ENCODE results near the gene TMEM225. TPM values are rescaled to one million over a fixed set of nuclear protein-coding genes. Genes with fewer than 3 reads are reported as not detected.

TMEM225 gene
- not detected for polyA plus RNA-seq (2013, experiment 1 of 2)
- not detected for polyA plus RNA-seq (2013, experiment 2 of 2)

GRCh38 chr11:123885570-123885969 lies at the start of gene TMEM225:
Gene TMEM225 (minus strand): TSS chr11:123885670. CDS start chr11:123885425, 245 bp downstream.
- Histone ChIP-seq H3K18ac (ENCODE audit: low read length) (no peak within 1 kb of the TSS), H3K23ac (ENCODE audit: low read length) (no peak within 1 kb of the TSS), H3K79me1 (ENCODE audit: low read length) (no peaks in the 10 kb centered on the region), H2BK5ac (ENCODE audit: low read length) (no peak within 1 kb of the TSS), H3K4me2 (ENCODE audit: low read length) (no peak within 1 kb of the TSS), H4K8ac (ENCODE audit: low read depth, low read length) (no peak within 1 kb of the TSS), H3K36me3 (ENCODE audit: control insufficient read depth, insufficient read depth, low read length) (no peaks in the 10 kb centered on the region), H3K79me2 (ENCODE audit: control insufficient read depth, insufficient read depth, low read length) (no peaks in the 10 kb centered on the region), H2BK15ac (replicated peaks; ENCODE audit: low read depth) (no peak within 1 kb of the TSS), H3K4me1 (ENCODE audit: control insufficient read depth, low read depth, low read length) (no peaks in the 10 kb centered on the region), H3K9ac (ENCODE audit: low read length) (no peak within 1 kb of the TSS), H4K5ac (ENCODE audit: low read length) (no peak within 1 kb of the TSS), H3K56ac (ENCODE audit: low read length) (no peak within 1 kb of the TSS), H2BK120ac (ENCODE audit: low read depth, low read length) (no peak within 1 kb of the TSS), H3K27me3 (ENCODE audit: insufficient read depth, low read length, poor library complexity) (no peaks in the 10 kb centered on the region), H3K4me3 (ENCODE audit: low read length) (no peak within 1 kb of the TSS), H2AK5ac (ENCODE audit: low read length) (no peak within 1 kb of the TSS), H3K27ac (ENCODE audit: low read depth, low read length) (no peak within 1 kb of the TSS), H3K4ac (ENCODE audit: low read depth, low read length) (no peak within 1 kb of the TSS)
- no CpG with 5 or more reads among the region's 3 CpGs for WGBS (ENCODE audit: extremely low coverage, insufficient coverage, low lambda C conversion rate)
- no peak for DNase-seq

DNA sequence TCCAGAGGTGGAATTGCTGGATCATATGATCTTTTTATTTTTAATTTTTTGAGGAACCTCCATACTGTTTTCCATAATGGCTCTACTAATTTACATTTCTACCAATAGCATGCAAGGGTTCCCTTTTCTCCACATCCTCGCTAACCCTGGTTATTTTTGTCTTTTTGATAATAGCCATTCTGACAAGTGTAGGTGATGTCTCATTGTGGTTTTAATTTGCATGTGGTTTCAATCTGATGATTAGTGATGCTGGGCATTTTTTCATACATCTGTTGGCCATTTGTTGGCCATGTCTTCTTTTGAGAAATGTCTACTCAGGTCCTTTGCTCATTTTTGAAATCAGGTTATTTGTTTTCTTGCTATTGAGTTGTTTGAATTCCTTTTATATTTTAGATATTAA lies 38.6 kb upstream of the TMEM225 start:
- Histone ChIP-seq H3K9ac (ENCODE audit: low read length) (no peak overlapping the region), H3K4me3 (ENCODE audit: low read length) (no peak overlapping the region), H2BK5ac (ENCODE audit: low read length) (no peak overlapping the region), H3K4me1 (ENCODE audit: control insufficient read depth, low read depth, low read length) (no peaks in the 10 kb centered on the region), H2BK120ac (ENCODE audit: low read depth, low read length) (no peak overlapping the region), H3K79me1 (ENCODE audit: low read length) (no peaks in the 10 kb centered on the region), H3K4ac (ENCODE audit: low read depth, low read length) (no peak overlapping the region), H3K36me3 (ENCODE audit: control insufficient read depth, insufficient read depth, low read length) (no peaks in the 10 kb centered on the region), H3K4me2 (ENCODE audit: low read length) (no peak overlapping the region), H3K27me3 (ENCODE audit: insufficient read depth, low read length, poor library complexity) (no peaks in the 10 kb centered on the region), H3K79me2 (ENCODE audit: control insufficient read depth, insufficient read depth, low read length) (no peaks in the 10 kb centered on the region), H4K5ac (ENCODE audit: low read length) (no peak overlapping the region), H2AK5ac (ENCODE audit: low read length) (no peak overlapping the region), H3K23ac (ENCODE audit: low read length) (no peak overlapping the region), H3K56ac (ENCODE audit: low read length) (no peak overlapping the region), H3K27ac (ENCODE audit: low read depth, low read length) (no peak overlapping the region), H3K18ac (ENCODE audit: low read length) (no peak overlapping the region), H2BK15ac (replicated peaks; ENCODE audit: low read depth) (no peak overlapping the region), H4K8ac (ENCODE audit: low read depth, low read length) (no peak overlapping the region)
- DNase-seq = no peak
- no CpG with 5 or more reads among the region's 1 CpG for WGBS (ENCODE audit: extremely low coverage, insufficient coverage, low lambda C conversion rate)

DNA sequence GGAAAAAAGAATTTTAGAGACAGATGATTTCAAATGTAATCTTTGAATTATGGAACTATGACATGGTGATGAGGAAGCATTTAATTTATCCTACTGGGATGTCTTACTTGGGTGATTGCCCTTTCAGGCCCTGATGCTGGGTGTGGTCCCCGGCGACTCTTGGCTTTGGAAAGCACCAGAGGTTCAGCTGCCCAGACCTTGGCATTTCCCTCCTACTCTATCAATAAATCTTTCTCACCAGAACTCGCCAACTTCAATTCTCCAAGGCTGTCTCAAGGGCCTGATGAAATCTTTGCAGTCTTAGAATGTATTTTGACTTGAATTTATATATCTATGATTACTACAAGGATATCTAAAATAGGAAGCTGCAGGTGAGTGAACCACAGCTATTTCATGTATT lies 35.5 kb upstream of the TMEM225 start:
- WGBS (ENCODE audit: extremely low coverage, insufficient coverage, low lambda C conversion rate) = no CpG with 5 or more reads among the region's 3 CpGs
- Histone ChIP-seq H3K79me2 (ENCODE audit: control insufficient read depth, insufficient read depth, low read length) (no peaks in the 10 kb centered on the region), H3K4me2 (ENCODE audit: low read length) (no peak overlapping the region), H3K18ac (ENCODE audit: low read length) (no peak overlapping the region), H2BK15ac (replicated peaks; ENCODE audit: low read depth) (no peak overlapping the region), H3K79me1 (ENCODE audit: low read length) (no peaks in the 10 kb centered on the region), H3K4me1 (ENCODE audit: control insufficient read depth, low read depth, low read length) (no peaks in the 10 kb centered on the region), H3K56ac (ENCODE audit: low read length) (no peak overlapping the region), H3K23ac (ENCODE audit: low read length) (no peak overlapping the region), H4K5ac (ENCODE audit: low read length) (no peak overlapping the region), H3K9ac (ENCODE audit: low read length) (no peak overlapping the region), H3K27ac (ENCODE audit: low read depth, low read length) (no peak overlapping the region), H2BK5ac (ENCODE audit: low read length) (no peak overlapping the region), H3K36me3 (ENCODE audit: control insufficient read depth, insufficient read depth, low read length) (no peaks in the 10 kb centered on the region), H4K8ac (ENCODE audit: low read depth, low read length) (no peak overlapping the region), H3K27me3 (ENCODE audit: insufficient read depth, low read length, poor library complexity) (no peaks in the 10 kb centered on the region), H2AK5ac (ENCODE audit: low read length) (no peak overlapping the region), H3K4me3 (ENCODE audit: low read length) (no peak overlapping the region), H2BK120ac (ENCODE audit: low read depth, low read length) (no peak overlapping the region), H3K4ac (ENCODE audit: low read depth, low read length) (no peak overlapping the region)
- DNase-seq = no peak

DNA sequence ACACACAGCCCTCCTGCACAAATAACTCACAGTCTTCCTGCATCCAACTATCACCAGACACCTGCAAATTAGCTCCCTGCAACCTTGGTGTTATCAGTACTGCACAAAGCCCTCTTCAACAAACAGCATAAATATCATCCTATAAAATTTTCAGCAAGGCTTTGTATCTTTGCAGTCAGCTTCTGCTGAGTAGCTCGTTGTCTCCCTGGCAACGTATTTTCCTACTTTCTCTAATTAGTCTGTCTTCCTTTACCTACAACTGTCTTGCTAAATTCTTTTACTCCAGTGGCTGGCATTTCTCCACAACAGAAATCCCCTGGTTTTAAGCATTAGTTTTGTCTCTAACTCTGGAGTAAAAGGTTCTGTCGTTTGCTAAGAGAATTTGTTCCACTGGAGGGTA lies 20.4 kb upstream of the TMEM225 start:
- Histone ChIP-seq H3K27me3 (ENCODE audit: insufficient read depth, low read length, poor library complexity) (no peaks in the 10 kb centered on the region), H3K9ac (ENCODE audit: low read length) (no peak overlapping the region), H2BK120ac (ENCODE audit: low read depth, low read length) (no peak overlapping the region), H2AK5ac (ENCODE audit: low read length) (no peak overlapping the region), H3K56ac (ENCODE audit: low read length) (no peak overlapping the region), H3K36me3 (ENCODE audit: control insufficient read depth, insufficient read depth, low read length) (no peaks in the 10 kb centered on the region), H3K18ac (ENCODE audit: low read length) (no peak overlapping the region), H3K23ac (ENCODE audit: low read length) (no peak overlapping the region), H3K4ac (ENCODE audit: low read depth, low read length) (no peak overlapping the region), H2BK15ac (replicated peaks; ENCODE audit: low read depth) (no peak overlapping the region), H4K8ac (ENCODE audit: low read depth, low read length) (no peak overlapping the region), H3K4me2 (ENCODE audit: low read length) (no peak overlapping the region), H4K5ac (ENCODE audit: low read length) (no peak overlapping the region), H3K79me2 (ENCODE audit: control insufficient read depth, insufficient read depth, low read length) (no peaks in the 10 kb centered on the region), H3K4me1 (ENCODE audit: control insufficient read depth, low read depth, low read length) (peaks cover 2% of the 10 kb centered on the region), H3K79me1 (ENCODE audit: low read length) (no peaks in the 10 kb centered on the region), H3K4me3 (ENCODE audit: low read length) (no peak overlapping the region), H2BK5ac (ENCODE audit: low read length) (no peak overlapping the region), H3K27ac (ENCODE audit: low read depth, low read length) (no peak overlapping the region)
- no CpG with 5 or more reads among the region's 3 CpGs for WGBS (ENCODE audit: extremely low coverage, insufficient coverage, low lambda C conversion rate)
- no peak for DNase-seq

- Histone ChIP-seq H3K9ac (ENCODE audit: low read length) (no peak overlapping the region), H3K56ac (ENCODE audit: low read length) (no peak overlapping the region), H3K4me2 (ENCODE audit: low read length) (no peak overlapping the region), H3K18ac (ENCODE audit: low read length) (no peak overlapping the region), H2AK5ac (ENCODE audit: low read length) (no peak overlapping the region), H3K27me3 (ENCODE audit: insufficient read depth, low read length, poor library complexity) (no peaks in the 10 kb centered on the region), H2BK15ac (replicated peaks; ENCODE audit: low read depth) (no peak overlapping the region), H3K4me1 (ENCODE audit: control insufficient read depth, low read depth, low read length) (peaks cover 2% of the 10 kb centered on the region), H3K27ac (ENCODE audit: low read depth, low read length) (no peak overlapping the region), H2BK120ac (ENCODE audit: low read depth, low read length) (no peak overlapping the region), H3K4me3 (ENCODE audit: low read length) (no peak overlapping the region), H4K5ac (ENCODE audit: low read length) (no peak overlapping the region), H3K4ac (ENCODE audit: low read depth, low read length) (no peak overlapping the region), H3K36me3 (ENCODE audit: control insufficient read depth, insufficient read depth, low read length) (no peaks in the 10 kb centered on the region), H2BK5ac (ENCODE audit: low read length) (no peak overlapping the region), H3K23ac (ENCODE audit: low read length) (no peak overlapping the region), H3K79me1 (ENCODE audit: low read length) (no peaks in the 10 kb centered on the region), H3K79me2 (ENCODE audit: control insufficient read depth, insufficient read depth, low read length) (no peaks in the 10 kb centered on the region), H4K8ac (ENCODE audit: low read depth, low read length) (no peak overlapping the region)
- no CpG with 5 or more reads among the region's 3 CpGs for WGBS (ENCODE audit: extremely low coverage, insufficient coverage, low lambda C conversion rate)
- no peak for DNase-seq
Observed at GRCh38 chr11:123904932-123905331, 19.5 kb upstream of the TMEM225 start.

DNA sequence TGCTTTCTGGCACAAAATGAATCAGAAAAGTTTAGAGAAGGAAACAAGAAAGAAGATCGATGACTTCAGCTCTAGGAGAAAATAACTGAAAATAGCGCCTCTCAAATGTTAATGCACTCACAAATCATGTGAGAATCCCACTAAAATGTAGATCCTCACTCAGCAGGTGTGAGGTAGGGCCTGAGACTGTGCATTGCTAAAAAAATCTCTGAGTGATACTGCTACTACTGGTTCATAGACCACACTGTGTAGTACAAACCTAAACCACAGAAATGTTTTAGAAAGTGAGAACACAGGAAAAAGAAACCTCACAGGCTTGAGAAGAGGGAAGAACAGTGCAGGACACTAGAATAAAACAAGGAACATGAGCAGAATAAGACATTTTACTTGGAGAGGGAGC lies 18.5 kb upstream of the TMEM225 start:
- Histone ChIP-seq H4K5ac (ENCODE audit: low read length) (no peak overlapping the region), H2AK5ac (ENCODE audit: low read length) (no peak overlapping the region), H3K23ac (ENCODE audit: low read length) (no peak overlapping the region), H3K27me3 (ENCODE audit: insufficient read depth, low read length, poor library complexity) (no peaks in the 10 kb centered on the region), H3K4me1 (ENCODE audit: control insufficient read depth, low read depth, low read length) (peaks cover 2% of the 10 kb centered on the region), H3K9ac (ENCODE audit: low read length) (no peak overlapping the region), H3K4me3 (ENCODE audit: low read length) (no peak overlapping the region), H2BK120ac (ENCODE audit: low read depth, low read length) (no peak overlapping the region), H3K36me3 (ENCODE audit: control insufficient read depth, insufficient read depth, low read length) (no peaks in the 10 kb centered on the region), H3K27ac (ENCODE audit: low read depth, low read length) (no peak overlapping the region), H3K79me2 (ENCODE audit: control insufficient read depth, insufficient read depth, low read length) (no peaks in the 10 kb centered on the region), H2BK15ac (replicated peaks; ENCODE audit: low read depth) (peak overlapping the region; percentile 6), H3K4me2 (ENCODE audit: low read length) (no peak overlapping the region), H3K18ac (ENCODE audit: low read length) (no peak overlapping the region), H3K56ac (ENCODE audit: low read length) (no peak overlapping the region), H2BK5ac (ENCODE audit: low read length) (no peak overlapping the region), H3K4ac (ENCODE audit: low read depth, low read length) (no peak overlapping the region), H4K8ac (ENCODE audit: low read depth, low read length) (no peak overlapping the region), H3K79me1 (ENCODE audit: low read length) (no peaks in the 10 kb centered on the region)
- DNase-seq = no peak
- WGBS (ENCODE audit: extremely low coverage, insufficient coverage, low lambda C conversion rate) = no CpG with 5 or more reads among the region's 2 CpGs

Measured in mesendoderm (in vitro differentiated cells).